HAP-1 (cell line): Measurements from ENCODE around the gene ANP32B.
"Not testable (repeated sequence)": the region's sequence is repeated elsewhere in the genome, so short reads cannot be mapped to it uniquely, and the experiment has no call there.

Experiments used
- DNase-seq, 2 experiments: peaks; one replicate each; pipeline ENCODE4 v3.0.0-alpha.2; 2016 to 2020; ENCODE audit warnings: low spot score in 2 of 2
- H3K27me3 ChIP-seq: fragments of 250-450 bp; sonication (Bioruptor Pico); 2 replicates; pipeline ENCODE4 v1.5.1; 2020; ENCODE audit warnings: low read depth, mild to moderate bottlenecking, moderate library complexity
- H3K36me3 ChIP-seq: fragments of 250-450 bp; sonication (Bioruptor Pico); replicated peaks from 2 replicates; pipeline ENCODE4 v1.5.1; 2020; ENCODE audit warnings: mild to moderate bottlenecking
- H3K4me1 ChIP-seq: fragments of 250-450 bp; sonication (Bioruptor Pico); 2 replicates; pipeline ENCODE4 v1.5.1; 2020; ENCODE audit warnings: mild to moderate bottlenecking
- H3K4me3 ChIP-seq: fragments of 250-450 bp; sonication (Bioruptor Pico); 2 replicates; pipeline ENCODE4 v1.5.1; 2020; ENCODE audit warnings: mild to moderate bottlenecking, moderate library complexity
- H3K9me3 ChIP-seq: fragments of 250-450 bp; sonication (Bioruptor Pico); 2 replicates; pipeline ENCODE4 v1.5.1; 2020; ENCODE audit warnings: mild to moderate bottlenecking, moderate library complexity
- in situ Hi-C: fragments of 300-500 bp; cut with MboI; formaldehyde crosslinking; loops from 3 replicates; pipeline ENCODE4 v1.14.3; 2020; ENCODE audit warnings: low sequenced_read_pairs, inconsistent platforms, mixed read lengths

Gene ANP32B

GRCh38 chr9:97990259-97990658 lies 7.1 kb downstream of the ANP32B start:
- Histone ChIP-seq H3K36me3 (peaks cover 26% of the 10 kb centered on the region), H3K27me3 (no peaks in the 10 kb centered on the region), H3K4me3 (no peak overlapping the region), H3K9me3 (no peaks in the 10 kb centered on the region), H3K4me1 (peaks cover 46% of the 10 kb centered on the region)
- in situ Hi-C loops, result no loop called here
- DNase-seq, result no peak

- peaks cover 33% of the 10 kb centered on the region for H3K36me3 ChIP-seq
- peaks cover 30% of the 10 kb centered on the region for H3K4me1 ChIP-seq
- in situ Hi-C loops, result no loop called here
- no peak for DNase-seq
- H3K27me3 ChIP-seq, result no peaks in the 10 kb centered on the region
- H3K9me3 ChIP-seq, result no peaks in the 10 kb centered on the region
- no peak overlapping the region for H3K4me3 ChIP-seq
Measured at GRCh38 chr9:97991818-97992217, 8.7 kb downstream of the ANP32B start.

- H3K27me3 ChIP-seq, result no peaks in the 10 kb centered on the region
- H3K4me3 ChIP-seq, result no peak overlapping the region
- H3K36me3 ChIP-seq, result peaks cover 37% of the 10 kb centered on the region
- no peak for DNase-seq
- H3K4me1 ChIP-seq, result peaks cover 26% of the 10 kb centered on the region
- in situ Hi-C loops, result no loop called here
- H3K9me3 ChIP-seq, result no peaks in the 10 kb centered on the region
Measured at GRCh38 chr9:97992219-97992618, 9.1 kb downstream of the ANP32B start.

GRCh38 chr9:97993000-97993399 lies 9.9 kb downstream of the ANP32B start:
- no peak for DNase-seq
- Histone ChIP-seq H3K27me3 (no peaks in the 10 kb centered on the region), H3K4me3 (no peak overlapping the region), H3K9me3 (no peaks in the 10 kb centered on the region), H3K36me3 (peaks cover 45% of the 10 kb centered on the region), H3K4me1 (peaks cover 18% of the 10 kb centered on the region)
- in situ Hi-C loops, result no loop called here

GRCh38 chr9:97994703-97995102 lies 11.6 kb downstream of the ANP32B start:
- H3K4me1 ChIP-seq, result peaks cover 8% of the 10 kb centered on the region; the same call in 1 of the 2 replicates
- peaks cover 59% of the 10 kb centered on the region for H3K36me3 ChIP-seq
- H3K4me3 ChIP-seq, result no peak overlapping the region
- no peaks in the 10 kb centered on the region for H3K9me3 ChIP-seq
- no peaks in the 10 kb centered on the region for H3K27me3 ChIP-seq
- DNase-seq, result no peak
- in situ Hi-C loops, result no loop called here

DNA sequence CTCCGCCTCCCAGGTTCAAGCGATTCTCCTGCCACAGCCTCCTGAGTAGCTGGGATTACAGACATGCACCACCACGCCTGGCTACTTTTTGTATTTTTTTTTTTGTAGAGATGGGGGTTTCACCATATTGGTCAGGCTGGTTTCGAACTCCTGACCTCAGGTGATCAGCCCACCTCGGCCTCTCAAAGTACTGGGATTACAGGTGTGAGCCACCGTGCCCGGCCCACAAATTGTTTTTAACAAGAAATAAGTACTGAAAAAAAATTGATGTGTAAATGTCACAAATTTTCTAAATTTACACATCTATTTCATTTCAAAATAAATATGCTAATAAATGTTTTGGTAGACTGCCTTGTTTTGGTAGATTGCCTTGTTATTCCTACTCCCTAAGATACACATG lies 13.5 kb downstream of the ANP32B start:
- H3K4me3 ChIP-seq, in situ Hi-C loops, H3K27me3 ChIP-seq, DNase-seq, H3K4me1 ChIP-seq, H3K9me3 ChIP-seq: not testable (repeated sequence)
- peaks cover 71% of the 10 kb centered on the region for H3K36me3 ChIP-seq

- Histone ChIP-seq H3K4me3 (no peak overlapping the region), H3K9me3 (no peaks in the 10 kb centered on the region), H3K27me3 (no peaks in the 10 kb centered on the region), H3K36me3 (peaks cover 80% of the 10 kb centered on the region), H3K4me1 (no peaks in the 10 kb centered on the region)
- in situ Hi-C loops, result no loop called here
- no peak for DNase-seq
Measured at GRCh38 chr9:97997330-97998276, 14.5 kb downstream of the ANP32B start.

GRCh38 chr9:98002808-98003207 lies 19.7 kb downstream of the ANP32B start:
- Histone ChIP-seq H3K9me3 (no peaks in the 10 kb centered on the region), H3K4me3 (no peak overlapping the region), H3K4me1 (no peaks in the 10 kb centered on the region), H3K36me3 (peaks cover 95% of the 10 kb centered on the region), H3K27me3 (no peaks in the 10 kb centered on the region)
- DNase-seq, result no peak
- in situ Hi-C loops, result no loop called here

- Histone ChIP-seq H3K27me3 (no peaks in the 10 kb centered on the region), H3K36me3 (peaks cover 100% of the 10 kb centered on the region), H3K9me3 (no peaks in the 10 kb centered on the region), H3K4me1 (no peaks in the 10 kb centered on the region), H3K4me3 (no peak overlapping the region)
- no peak for DNase-seq
- in situ Hi-C loops, result no loop called here
Measured at GRCh38 chr9:98006127-98006796, 23.1 kb downstream of the ANP32B start.

DNA sequence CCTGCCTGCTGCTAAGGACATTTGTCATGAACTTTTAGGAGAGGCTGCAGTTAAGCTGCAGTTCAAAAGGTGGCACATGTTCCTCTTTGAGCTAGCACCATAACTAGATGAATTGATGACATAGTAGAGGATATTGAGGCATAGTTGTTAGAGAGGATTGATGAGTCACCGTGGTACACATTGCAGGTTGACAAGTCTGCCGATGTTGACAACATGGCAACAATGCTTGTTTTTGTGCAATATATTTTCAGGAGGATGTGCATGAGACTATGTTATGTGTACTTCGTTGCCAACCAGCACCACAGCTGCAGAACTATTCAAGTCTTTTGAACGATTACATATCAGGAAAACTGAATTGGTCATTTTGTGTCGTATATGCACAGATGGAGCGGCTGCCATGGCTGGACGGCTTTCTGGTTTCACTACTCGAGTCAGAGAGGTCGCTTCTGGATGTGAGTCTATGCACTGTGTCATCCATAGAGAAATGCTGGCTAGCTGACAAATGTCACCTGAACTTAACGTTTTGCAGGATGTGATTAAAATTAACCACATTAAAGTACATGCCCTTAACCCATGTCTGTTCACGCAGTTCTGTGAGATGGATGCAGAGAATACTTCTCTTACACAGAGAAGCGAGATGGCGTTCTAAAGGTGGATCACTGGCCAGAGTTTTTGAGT lies 24.2 kb downstream of the ANP32B start:
- Histone ChIP-seq H3K9me3 (no peaks in the 10 kb centered on the region), H3K36me3 (peaks cover 100% of the 10 kb centered on the region), H3K4me1 (no peaks in the 10 kb centered on the region), H3K27me3 (no peaks in the 10 kb centered on the region), H3K4me3 (no peak overlapping the region)
- in situ Hi-C loops, result no loop called here
- DNase-seq, result no peak

GRCh38 chr9:98008764-98009163 lies 25.6 kb downstream of the ANP32B start:
- in situ Hi-C loops, result no loop called here
- Histone ChIP-seq H3K9me3 (no peaks in the 10 kb centered on the region), H3K4me1 (no peaks in the 10 kb centered on the region), H3K4me3 (no peak overlapping the region), H3K36me3 (peaks cover 100% of the 10 kb centered on the region), H3K27me3 (no peaks in the 10 kb centered on the region)
- no peak for DNase-seq

GRCh38 chr9:98009437-98009836 lies 26.3 kb downstream of the ANP32B start:
- in situ Hi-C loops, result no loop called here
- Histone ChIP-seq H3K27me3 (no peaks in the 10 kb centered on the region), H3K9me3 (no peaks in the 10 kb centered on the region), H3K4me1 (no peaks in the 10 kb centered on the region), H3K4me3 (no peak overlapping the region), H3K36me3 (peaks cover 100% of the 10 kb centered on the region)
- DNase-seq, result no peak

DNA sequence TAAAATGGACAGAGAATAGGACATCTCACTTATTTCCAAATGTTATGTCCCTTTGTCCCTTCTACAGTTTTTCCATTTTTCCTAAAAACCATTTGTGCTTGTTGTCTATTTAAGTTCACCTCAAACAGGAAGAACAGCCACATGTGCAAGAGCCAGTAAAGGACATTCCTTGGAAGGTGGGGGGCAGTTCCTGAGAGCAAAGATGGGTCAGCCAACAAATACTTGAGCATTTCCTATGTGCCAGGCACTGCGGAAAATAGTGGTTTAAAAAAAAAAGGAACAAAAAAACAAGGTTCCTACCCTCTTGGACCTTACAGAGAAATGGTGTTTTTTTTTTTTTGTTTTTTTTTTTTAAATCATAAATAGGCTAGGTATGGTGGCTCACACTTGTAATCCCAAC lies 26.8 kb downstream of the ANP32B start:
- Histone ChIP-seq H3K4me1 (no peaks in the 10 kb centered on the region), H3K27me3 (no peaks in the 10 kb centered on the region), H3K9me3 (no peaks in the 10 kb centered on the region), H3K36me3 (peaks cover 100% of the 10 kb centered on the region), H3K4me3 (no peak overlapping the region)
- DNase-seq, result no peak
- in situ Hi-C loops, result no loop called here

GRCh38 chr9:98010445-98010844 lies 27.3 kb downstream of the ANP32B start:
- no peak overlapping the region for H3K4me3 ChIP-seq
- no peaks in the 10 kb centered on the region for H3K9me3 ChIP-seq
- in situ Hi-C loops, result no loop called here
- DNase-seq, result no peak
- H3K36me3 ChIP-seq, result peaks cover 100% of the 10 kb centered on the region
- no peaks in the 10 kb centered on the region for H3K4me1 ChIP-seq
- no peaks in the 10 kb centered on the region for H3K27me3 ChIP-seq
